Stimulated activated CD4-positive, alpha-beta T cell treated with anti-CD3 and anti-CD28 coated beads, Interleukin-4, amount 100 ng/mL, for 48 hours (primary cell): ENCODE results near the gene RNASE9.
"Not testable (repeated sequence)": the region's sequence is repeated elsewhere in the genome, so short reads cannot be mapped to it uniquely, and the experiment has no call there.

Experiments used
- DNase-seq, 2 donors: peaks; one replicate each; pipeline ENCODE4 v3.0.0-alpha.2; 2020; ENCODE audit warnings: low read depth in 2 of 2

Gene RNASE9

DNA sequence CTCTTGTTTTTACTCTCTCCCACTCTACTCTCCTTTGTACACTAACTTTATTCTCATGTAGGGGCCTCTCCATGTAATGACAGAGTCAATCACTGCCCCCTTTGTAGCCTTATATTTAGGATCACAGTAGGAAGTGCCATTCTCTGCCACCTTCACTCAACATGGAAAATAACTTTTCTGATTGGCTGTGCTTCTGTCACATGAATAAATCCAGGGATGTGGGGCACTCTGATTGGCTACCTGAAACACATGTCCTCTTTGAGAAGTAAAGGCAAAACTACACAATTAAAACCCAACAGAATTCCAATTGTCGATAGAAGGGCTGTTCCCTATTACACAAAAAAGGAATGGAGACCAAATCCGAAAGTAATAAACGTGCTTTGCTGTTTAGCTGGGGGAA lies at the start of gene RNASE9:
TSS of gene RNASE9 (minus strand) at position 87 of the 400 bp plus-strand sequence.
- DNase-seq, result no peak

DNA sequence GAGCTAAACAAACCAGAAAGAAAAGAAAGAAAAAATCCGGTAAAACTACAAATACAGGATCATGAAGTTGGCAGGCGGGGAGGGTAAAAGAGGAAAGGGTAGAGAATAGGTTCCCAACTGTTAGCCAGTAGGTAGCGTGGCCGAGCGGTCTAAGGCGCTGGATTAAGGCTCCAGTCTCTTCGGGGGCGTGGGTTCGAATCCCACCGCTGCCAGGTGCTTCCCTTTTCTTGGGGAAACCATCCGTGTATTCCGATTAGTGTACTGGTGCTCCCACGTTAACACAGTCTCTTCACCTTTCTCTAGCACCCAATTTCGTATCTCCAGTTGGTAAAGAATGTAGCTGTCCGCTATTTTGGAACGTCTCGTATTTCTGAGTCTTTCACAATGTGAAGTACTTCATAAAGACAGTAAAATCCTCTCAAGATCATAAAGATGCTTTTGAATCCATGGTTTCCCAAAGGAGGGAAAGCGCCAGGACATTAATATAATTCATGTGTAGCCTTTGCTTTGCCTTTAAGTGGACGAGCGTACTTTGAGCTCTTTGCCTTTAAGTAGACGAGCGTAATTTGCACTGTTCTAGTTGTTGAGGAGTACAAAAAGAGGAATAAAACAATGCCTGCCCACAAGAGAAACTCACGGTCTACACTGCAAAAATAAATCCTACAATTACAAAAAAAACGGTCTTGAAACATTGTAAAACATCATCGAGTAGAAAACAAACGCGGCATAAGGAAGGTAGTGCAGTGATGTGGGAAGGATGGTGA lies 49.3 kb upstream of the RNASE9 start:
- DNase-seq, result peak; percentile 71 to 87

DNA sequence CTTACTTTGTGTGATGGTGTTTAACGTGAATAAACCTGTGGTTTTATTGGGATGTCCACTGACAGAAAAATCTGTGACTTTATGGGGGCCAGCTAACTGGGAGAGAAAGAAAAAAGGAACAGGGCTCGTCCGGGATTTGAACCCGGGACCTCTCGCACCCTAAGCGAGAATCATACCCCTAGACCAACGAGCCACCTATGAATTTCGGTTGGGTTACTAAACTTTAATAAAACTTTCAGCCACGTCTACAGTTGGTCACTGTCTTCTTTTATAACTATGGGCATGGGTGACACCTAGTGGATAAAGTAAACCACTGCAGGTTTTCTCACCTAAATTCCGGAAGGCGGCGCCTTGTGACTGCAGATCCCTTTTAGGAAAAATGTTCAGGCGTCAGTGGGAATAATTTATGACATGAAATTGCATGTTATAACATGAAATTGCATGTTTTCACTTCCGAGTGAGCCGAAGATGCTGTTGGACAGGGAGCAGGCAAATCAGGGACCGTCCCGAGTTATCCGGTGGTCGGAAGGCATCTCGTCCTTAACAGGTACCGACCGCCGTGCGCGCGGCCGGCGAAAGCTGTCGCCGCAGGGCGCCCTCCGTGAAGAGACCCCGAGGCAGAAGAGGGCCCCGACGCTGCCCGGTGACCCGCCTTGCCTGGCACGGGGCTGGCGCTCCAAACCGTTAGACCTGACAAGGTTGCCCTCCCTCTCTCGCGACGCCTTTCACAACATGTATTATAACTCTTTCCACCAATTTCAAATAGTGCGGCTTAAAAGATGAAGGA lies 48.6 kb upstream of the RNASE9 start:
- peak; percentile 29 to 41 for DNase-seq

DNA sequence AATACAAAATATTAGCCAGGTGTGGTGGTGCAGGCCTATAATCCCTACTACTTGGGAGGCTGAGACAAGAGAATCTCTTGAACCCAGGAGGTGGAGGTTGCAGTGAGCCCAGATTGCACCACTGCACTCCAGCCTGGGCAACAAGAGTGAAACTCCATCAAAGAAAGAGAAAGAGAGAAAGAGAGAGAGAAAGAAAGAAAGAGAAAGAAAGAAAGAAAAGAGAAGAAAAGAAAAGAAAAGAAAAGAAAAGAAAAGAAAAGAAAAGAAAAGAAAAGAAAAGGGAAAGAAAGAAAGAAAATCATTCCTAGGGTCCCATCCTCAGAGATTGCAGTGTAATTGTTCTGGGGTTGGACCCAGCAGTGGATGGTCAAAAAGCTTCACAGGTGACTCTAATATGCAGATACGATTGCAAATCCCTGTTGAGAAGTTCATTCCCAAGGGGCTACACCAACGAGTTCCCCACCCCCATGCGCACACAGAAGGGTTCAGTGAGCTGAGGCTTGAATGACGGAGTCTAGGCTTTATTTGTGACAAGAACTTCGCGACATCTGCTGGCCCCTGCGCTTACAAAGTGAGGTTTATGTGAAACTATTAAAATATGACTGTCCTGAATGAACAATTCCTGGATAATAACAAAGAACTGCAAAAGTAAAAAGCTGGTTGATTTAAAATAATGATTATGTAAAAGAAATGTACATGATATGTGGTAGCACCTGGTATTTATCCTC lies 47.7 kb upstream of the RNASE9 start:
- no peak for DNase-seq

DNA sequence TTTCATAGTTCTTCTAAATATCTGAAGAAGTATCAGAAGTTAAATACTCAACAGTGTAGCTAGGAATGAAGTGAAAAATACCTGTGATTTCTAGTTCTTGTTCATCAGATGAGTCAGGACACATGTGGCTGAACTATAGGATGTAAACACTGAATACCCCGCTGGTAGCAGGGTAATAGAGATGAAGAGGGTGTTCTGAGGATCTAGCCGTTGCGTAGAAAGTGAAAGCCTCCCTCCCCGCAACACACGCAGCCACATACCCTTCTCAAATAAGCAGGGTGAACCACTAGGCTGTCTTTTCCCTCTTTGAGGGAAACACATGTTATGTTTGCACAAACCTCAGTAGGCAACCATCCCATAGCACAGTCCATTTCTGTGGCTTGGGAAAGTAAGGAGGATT lies 46.8 kb upstream of the RNASE9 start:
- DNase-seq, result no peak

DNA sequence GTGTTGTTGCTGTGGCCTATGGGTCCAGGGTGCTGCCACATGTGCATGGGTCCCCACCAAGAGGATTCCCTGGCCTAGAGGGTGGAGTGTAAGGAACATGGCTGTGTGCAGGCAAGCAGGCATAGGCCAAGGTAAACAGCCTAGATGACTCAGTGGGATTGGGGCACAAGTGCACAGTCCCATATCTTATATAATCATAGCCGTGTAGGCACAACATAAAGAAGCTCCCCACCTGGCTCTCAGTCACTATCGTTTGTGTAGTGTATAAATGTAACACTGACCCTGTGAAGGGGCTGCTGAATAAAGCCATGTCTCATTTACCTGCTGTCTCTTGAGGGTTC lies 46.0 kb upstream of the RNASE9 start:
- no peak for DNase-seq

DNA sequence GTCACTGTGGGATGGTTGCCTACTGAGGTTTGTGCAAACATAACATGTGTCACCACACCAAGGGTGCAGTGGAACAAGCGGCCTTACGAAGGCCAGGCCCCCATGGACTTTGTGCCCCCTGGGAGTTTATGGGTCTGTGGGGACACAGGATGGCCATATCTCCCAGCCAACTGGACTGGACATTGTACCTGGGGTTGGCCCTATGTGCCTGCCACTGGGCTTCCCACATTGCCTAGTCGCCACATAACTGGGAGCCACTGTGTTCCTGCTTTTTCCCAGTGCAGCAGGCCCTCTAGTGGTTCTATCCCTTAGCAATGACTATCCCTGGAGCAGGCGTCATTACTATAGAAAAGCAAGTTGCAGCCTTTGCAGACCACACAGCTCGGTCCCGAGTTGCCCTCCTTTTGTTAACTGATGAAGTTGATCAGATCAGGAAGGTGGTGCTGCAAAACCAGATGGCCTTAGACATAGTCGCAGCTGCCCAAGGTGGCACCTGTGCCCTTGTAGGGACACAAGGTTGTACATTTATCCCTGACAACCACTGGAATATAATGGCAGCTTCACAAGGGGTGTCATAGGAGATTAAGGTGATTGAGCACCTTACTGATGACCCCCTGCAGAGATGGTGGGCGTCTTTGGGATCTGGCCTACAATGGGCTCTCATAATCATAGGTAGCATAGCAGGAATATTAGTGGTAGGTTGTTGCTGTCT lies 45.5 kb upstream of the RNASE9 start:
- DNase-seq, result no peak

DNA sequence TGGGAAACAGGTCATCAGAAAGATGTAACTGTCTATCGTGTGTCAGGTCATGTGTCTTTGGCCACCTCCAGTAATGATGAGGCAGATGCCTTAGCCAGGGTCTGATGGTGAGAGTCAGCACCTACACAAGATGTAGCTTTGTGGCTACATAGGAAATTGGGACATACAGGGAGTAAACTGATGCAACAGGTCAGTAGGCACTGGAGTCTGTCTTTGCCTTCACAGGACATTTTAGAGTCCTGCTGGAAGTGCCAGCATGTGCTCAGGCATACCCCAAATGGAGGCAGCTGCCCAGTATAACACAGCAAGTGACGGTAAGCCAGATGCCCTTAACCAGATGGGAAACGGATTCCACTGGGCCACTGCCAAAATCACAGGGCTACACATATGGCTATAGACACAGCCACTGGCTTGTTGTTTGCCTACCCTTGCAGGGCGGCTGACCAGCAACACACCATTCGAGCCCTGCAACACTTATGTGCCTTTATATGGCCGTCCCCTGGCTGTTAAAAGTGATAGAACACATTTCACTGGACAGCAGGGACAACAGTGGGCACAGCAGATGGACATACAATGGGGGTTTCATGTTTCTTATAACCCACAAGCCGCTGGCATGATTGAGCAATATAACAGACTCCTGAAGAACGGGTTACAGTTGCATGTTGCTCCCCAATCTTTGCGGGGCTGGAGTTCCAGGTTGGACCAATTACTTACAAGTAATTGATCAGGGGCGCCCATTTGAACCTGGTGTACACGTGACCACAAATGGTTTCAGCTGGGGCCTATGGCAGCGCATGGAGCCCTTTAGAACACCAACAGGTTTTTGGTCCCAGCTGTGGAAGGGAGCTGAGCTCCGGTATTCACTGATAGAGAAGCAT lies 43.2 kb upstream of the RNASE9 start:
- no peak for DNase-seq

DNA sequence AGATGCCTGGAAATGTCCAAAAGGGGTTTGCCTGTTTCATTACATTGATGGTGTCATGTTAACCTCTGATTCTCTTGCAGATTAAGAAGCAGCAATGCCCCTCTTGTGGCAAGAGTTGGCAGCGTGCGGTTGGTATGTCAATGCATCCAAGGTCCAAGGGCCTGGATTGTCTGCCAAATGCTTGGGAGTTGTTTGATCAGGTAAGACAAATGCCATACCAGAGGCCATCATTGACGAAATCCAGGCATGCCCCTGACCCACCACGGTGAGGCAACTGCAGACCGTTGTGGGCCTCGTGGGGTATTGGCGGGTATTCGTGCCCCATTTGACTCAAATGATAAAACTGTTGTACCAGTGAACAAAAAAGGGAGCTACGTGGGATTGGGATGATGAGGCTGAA lies 41.7 kb upstream of the RNASE9 start:
- no peak for DNase-seq

DNA sequence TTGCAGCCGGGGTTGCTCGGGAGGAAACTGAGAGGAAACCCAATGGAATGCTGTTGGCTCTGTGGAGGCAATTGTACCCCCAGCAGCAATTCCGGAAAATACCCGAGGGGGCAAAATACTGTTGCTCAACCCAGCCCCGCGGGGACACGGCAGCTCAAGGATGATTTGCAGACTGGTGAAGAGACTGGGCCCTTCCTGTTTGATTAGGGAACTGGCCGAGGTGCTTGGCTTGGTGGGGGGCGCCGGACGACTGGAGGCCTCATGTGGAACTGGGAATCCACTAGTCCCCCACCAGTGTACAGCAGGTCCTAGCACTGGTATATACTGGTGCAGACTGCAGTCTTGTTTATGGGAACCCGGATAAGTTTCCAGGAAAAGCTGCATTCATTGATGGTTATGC lies 40.7 kb upstream of the RNASE9 start:
- no peak for DNase-seq

DNA sequence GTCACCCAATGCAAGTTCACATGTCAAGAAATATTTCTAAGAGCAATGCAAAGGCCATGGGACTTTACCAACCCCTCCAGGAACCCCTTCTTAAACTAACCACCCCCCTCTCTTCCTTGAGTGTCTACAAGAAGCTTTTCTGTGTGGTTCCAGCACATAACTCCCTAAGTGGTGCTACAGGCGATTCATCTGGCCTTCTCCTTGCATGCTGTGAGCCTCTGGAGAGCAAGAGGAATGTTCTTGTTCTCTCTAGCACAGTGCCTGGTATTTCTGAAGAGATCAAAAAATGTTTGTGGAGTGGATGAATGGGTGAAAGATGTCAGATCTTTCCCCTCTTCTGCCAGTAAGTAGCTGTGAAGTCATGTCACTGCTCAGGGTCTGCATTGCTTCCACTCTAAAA lies 36.3 kb upstream of the RNASE9 start:
- no peak for DNase-seq

DNA sequence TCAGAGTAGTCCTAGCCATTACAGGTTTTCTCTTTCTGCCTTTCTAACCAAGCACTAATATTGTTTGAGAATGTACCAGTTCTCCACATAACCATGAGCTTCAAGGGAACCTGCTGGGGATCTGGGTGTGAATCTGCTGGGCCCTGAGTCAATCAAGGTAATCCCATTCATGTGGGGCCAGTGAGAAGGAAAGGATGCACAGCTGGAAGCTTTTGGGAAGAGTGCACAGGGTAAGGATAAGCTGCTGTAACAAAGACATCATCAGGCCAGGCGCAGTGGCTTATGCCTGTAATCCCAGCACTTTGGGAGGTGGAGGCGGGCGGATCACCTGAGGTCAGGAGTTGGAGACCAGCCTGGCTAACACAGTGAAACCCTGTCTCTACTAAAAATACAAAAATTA lies 34.9 kb upstream of the RNASE9 start:
- DNase-seq, result not testable (repeated sequence)

DNA sequence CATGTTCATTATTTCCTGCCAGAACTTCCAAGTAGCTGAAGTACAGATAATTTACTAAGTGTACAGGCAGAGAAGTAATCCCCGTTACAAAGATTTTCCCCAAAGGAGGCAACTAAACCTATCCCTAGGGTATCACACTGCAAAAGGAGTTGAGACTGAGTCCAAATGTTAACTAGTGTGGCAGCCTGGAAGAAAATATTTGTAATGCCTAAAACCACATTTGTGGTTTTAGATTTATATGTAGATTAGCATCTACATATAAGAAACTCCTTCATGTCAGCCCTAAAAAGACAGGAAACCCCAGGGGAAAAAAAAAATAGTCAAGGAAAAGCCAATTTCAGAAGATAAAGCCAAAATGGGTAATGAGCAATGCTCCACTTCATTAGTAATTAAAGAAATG lies 31.7 kb upstream of the RNASE9 start:
- no peak for DNase-seq

DNA sequence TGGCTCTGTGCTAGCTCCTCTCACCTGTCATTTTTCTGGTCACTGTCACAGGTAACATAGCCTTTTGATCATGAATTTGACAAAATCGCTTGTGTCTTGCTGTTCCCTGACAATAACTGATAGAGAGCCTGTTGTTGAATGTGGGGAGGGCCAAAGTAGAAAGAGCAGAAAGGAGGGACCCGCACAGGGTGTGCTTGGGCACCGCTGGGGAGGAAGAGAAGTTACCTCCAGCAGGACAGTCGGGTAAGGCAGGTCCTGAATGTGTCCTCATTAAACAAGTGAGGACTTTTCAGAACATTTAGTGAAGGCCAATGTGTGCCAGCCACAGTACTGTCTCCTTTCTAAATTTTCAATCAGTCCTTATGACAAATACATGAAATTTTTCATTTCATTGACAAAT lies 30.4 kb upstream of the RNASE9 start, which contains the start of gene RNASE12:
TSS of gene RNASE12 (minus strand) at position 142 of the 400 bp plus-strand sequence. CDS start 653 bp downstream, outside the sequence.
- DNase-seq, result no peak

DNA sequence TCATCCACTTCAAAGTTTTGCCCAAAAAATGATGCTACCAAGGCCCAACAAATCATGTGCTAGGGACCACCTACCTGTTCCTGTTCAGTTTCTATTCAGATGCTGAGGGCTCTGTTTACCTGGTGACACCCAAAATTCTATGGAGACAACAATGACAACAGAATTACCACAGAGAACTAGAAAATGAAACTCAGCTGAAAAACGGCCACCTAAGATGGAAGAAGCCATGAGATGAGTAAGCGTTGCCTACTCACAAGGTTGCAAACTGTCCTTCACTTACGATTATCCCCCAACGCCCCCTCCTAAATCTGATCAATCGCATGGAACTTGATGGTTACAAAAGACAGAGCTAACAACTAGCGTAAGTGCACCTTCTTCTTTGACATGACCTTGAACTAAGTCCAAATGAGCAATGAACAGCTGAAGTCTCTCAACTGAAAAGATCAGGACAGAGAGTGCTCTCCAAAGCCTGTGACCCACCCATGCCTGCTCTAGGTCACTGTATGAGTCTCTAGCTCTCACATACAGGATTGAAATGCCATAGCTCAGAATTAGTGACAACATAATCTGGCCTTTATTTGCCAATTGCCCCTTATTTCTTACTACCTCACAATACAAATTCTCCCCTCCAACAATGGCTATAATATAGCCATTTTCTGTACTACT lies 26.8 kb upstream of the RNASE9 start, which contains the start of gene RNASE11:
TSS of gene RNASE11 (minus strand) at position 513 of the 666 bp plus-strand sequence.
- no peak for DNase-seq

DNA sequence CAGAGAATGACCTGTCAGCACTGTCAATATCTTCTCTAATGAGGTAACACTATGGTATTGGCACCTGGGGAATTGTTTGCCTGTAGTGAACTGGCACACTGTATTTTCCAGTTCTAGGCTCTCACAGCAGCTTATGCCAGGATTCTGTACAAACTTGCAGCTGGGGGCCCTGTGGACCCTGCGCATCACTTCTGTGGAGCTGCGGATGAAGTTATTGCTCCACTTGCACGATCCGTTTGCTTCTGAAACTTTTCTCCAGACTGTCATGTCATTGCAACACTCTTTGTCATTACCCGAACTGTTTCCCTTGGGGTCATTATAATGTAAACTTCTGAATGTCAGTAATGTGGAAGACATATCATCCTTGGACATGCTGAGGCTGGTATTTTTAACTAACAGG lies 23.1 kb upstream of the RNASE9 start:
- DNase-seq, result no peak

DNA sequence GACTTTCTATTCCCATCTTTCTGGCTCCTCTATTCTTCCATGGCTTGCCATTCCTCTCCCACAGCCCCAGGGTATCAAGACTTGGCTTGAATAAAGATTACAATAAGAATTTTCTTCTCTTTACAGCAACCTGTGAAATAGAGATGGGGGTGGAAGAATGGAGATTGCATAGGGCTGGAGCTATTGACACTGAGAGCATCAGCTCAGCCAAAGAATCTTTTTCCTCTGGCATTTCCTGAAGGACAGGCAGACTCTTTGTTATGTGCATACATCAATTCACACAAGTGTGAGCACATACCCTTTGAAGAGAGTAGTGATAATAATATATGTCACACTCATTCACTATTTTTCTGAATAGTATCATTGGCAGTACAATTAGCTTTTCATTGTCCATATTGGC lies 22.3 kb upstream of the RNASE9 start:
- no peak for DNase-seq

DNA sequence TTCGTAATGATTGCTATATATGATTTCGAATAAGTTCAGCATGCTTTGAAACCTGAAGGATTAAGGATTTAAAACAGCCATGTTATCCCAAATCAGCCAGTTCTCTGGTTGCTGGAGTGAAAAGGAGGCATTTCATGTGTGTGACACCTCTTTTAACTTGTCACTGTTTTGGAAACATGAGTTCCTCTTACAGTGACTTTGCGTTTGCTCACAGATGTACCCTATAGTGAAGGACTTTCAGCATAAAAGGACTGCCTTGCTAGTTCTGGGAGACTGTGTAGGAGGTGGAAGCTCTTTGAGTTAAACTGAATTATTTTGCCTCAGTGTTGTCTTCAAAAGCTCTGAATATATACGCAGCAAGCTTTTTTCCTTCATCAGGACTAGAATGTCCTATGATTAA lies 19.4 kb upstream of the RNASE9 start:
- no peak for DNase-seq

DNA sequence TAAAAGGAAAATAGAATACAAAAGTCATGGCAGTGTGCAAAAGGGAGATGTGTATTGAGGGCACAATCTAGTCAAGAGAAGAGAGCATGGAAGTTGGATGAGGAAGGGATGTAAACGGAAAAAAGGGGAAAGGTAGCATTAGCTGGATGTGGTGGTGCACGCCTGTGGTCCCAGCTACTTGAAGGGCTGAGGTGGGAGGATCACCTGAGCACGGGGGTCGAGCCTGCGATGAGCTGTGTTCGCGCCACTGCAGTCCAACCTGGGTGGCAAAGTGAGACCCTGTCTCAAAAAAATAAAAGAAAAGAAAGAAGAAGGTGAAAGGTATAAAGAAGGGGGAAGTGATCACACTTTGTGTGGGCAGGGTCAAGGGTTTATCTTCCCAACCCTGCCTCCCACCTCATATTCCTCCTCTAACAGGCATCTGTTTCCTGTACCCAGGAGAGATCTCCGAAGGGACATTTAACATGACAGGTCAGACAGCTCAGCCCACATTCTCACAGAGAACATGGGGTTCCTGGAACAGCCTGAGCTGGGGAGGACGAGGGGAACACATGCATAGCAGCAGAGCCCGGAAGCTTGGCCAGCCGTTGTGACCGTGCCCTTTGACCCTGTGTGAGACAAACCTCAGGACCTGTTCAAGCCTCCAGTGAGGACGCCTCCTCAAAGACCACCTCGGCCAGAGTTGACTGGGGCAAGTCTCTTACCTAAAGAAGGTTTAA lies 18.1 kb upstream of the RNASE9 start:
- no peak for DNase-seq

DNA sequence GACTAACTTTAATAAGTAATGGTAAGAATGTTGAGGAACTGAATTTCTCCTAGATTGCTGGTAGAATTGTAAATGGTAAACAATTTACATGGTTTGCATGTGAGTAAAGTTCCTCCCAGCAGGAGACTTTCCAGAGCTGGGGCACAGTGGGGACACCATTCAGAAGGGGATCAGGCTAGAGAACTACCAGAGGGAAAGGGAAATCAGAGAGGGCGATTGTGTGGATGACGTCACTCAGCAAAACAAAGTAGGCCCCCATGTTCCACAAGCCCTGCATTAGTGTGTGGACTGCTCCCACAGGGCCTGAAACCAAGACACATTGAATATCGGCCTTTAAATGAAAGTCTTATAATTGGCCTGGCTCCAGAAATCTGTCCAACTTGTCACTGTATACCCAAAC lies 17.5 kb upstream of the RNASE9 start:
- no peak for DNase-seq
